Endodermal cell (in vitro differentiated cells): ENCODE results near the gene SMAD3. TPM values are rescaled to one million over a fixed set of nuclear protein-coding genes. Genes with fewer than 3 reads are reported as not detected.

Source experiments
- DNase-seq: peaks from one replicate; pipeline ENCODE4 v3.0.0-alpha.2; 2017
- H3K27ac ChIP-seq: 2 replicates; pipeline ENCODE4 v1.5.1; 2013; ENCODE audit warnings: mild to moderate bottlenecking, low read depth, low read length, moderate library complexity
- H3K27me3 ChIP-seq: 2 replicates; pipeline ENCODE4 v1.6.1; 2013; ENCODE audit warnings: mild to moderate bottlenecking, low read length, moderate library complexity; ENCODE audit not compliant: insufficient read depth, control insufficient read depth, poor library complexity, severe bottlenecking
- H3K36me3 ChIP-seq: 2 replicates; pipeline ENCODE4 v1.7.0; 2013; ENCODE audit warnings: mild to moderate bottlenecking, low read length, moderate library complexity; ENCODE audit not compliant: control insufficient read depth, insufficient read depth
- H3K4me1 ChIP-seq: one replicate; pipeline ENCODE4 v1.7.0; 2013; ENCODE audit warnings: low read length; ENCODE audit not compliant: control insufficient read depth, insufficient read depth
- H3K4me3 ChIP-seq: 2 replicates; pipeline ENCODE4 v1.5.1; 2013; ENCODE audit warnings: mild to moderate bottlenecking, low read length, moderate library complexity
- H3K9ac ChIP-seq: 2 replicates; pipeline ENCODE4 v1.6.1; 2013; ENCODE audit warnings: mild to moderate bottlenecking, low read length, moderate library complexity; ENCODE audit not compliant: poor library complexity, severe bottlenecking; ENCODE audit errors: extremely low read depth
- H3K9me3 ChIP-seq: 2 replicates; pipeline ENCODE4 v1.6.1; 2013; ENCODE audit warnings: mild to moderate bottlenecking, low read length, moderate library complexity; ENCODE audit not compliant: control insufficient read depth
- H3K27ac Mint-ChIP-seq: 2 replicates; pipeline ENCODE4 v1.8.0; 2020; ENCODE audit warnings: mixed read lengths
- H3K27me3 Mint-ChIP-seq: 2 replicates; pipeline ENCODE4 v1.8.0; 2021; ENCODE audit warnings: mild to moderate bottlenecking, mixed read lengths; ENCODE audit not compliant: insufficient read depth
- H3K36me3 Mint-ChIP-seq: 2 replicates; pipeline ENCODE4 v1.8.0; 2020; ENCODE audit warnings: low read depth, mixed read lengths
- H3K4me1 Mint-ChIP-seq: 2 replicates; pipeline ENCODE4 v1.8.0; 2020; ENCODE audit warnings: mixed read lengths
- H3K4me3 Mint-ChIP-seq: 2 replicates; pipeline ENCODE4 v1.8.0; 2020; ENCODE audit warnings: mild to moderate bottlenecking, moderate library complexity, mixed read lengths
- H3K9me3 Mint-ChIP-seq: 2 replicates; pipeline ENCODE4 v1.8.0; 2020; ENCODE audit warnings: mild to moderate bottlenecking, mixed read lengths
- WGBS, 2 experiments: methylation state at CpG; one replicate each; pipeline versions ENCODE4 v1.1.5 to v1.1.7; 2013; ENCODE audit warnings: missing lambda C conversion rate in 2 of 2, mixed read lengths in 1 of 2; ENCODE audit not compliant: insufficient coverage in 1 of 2, insufficient read length in 1 of 2; 5-methylcytosine and 5-hydroxymethylcytosine counted together
- total RNA-seq, 2 donors: library from RNA; stranded (reverse); fragmentation: NEBNext Ultra II Directional in 1 of 2; extraction: Animal tissue kit (Norgen Biotek cat#: 25700) in 1 of 2; gene quantifications; 2 replicates in 1 of 2; 3 replicates in 1 of 2; pipeline ENCODE4 v1.2.1, GENCODE V29; 2021
- TF ChIP-seq, protein P1 (sequence below): fragments of 200-600 bp; sonication (generic); conservative IDR thresholded peaks from 2 replicates; pipeline ENCODE4 v1.5.0; 2021; ENCODE audit warnings: antibody characterized with exemption, mild to moderate bottlenecking

Gene SMAD3
- total RNA-seq, 2 donors from 2014 or later = 7.8 to 9.6 TPM

DNA sequence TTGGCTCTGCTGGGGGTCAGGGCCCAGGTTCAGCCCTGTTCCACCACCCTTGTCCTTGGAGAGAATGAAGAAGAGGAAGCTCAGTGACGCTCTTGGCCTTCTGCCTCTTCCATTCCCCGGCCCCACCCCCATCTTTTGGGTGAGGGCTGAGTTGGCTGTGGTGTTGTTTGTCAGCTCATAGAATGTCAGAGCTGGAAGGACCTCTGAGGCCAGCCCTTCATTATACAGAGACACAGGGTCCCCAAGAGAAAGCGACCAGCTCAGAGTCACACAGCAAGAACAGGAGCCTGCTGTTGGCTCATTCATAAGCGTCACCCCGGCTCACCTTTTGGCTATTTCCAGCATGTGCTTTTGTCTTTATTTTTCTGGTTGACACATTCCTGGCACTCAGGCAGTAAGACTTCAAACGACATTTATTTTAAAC, 120.8 kb downstream of the SMAD3 start:
- Histone ChIP-seq H3K9me3 (no peaks in the 10 kb centered on the region), H3K4me3 (no peak overlapping the region), H3K27ac (no peak overlapping the region), H3K4me1 (no peaks in the 10 kb centered on the region), H3K36me3 (peaks cover 63% of the 10 kb centered on the region), H3K9ac (no peak overlapping the region), H3K27me3 (no peaks in the 10 kb centered on the region)
- Mint-ChIP-seq H3K27ac (no peak overlapping the region), H3K4me1 (no peaks in the 10 kb centered on the region), H3K36me3 (peaks cover 1% of the 10 kb centered on the region), H3K4me3 (no peak overlapping the region), H3K9me3 (no peaks in the 10 kb centered on the region), H3K27me3 (no peaks in the 10 kb centered on the region)
- WGBS, 2 experiments = 93 to 95% methylated on average over 3 to 5 of the region's 6 CpGs
- no peak for DNase-seq
- TF ChIP-seq, protein P1, sequence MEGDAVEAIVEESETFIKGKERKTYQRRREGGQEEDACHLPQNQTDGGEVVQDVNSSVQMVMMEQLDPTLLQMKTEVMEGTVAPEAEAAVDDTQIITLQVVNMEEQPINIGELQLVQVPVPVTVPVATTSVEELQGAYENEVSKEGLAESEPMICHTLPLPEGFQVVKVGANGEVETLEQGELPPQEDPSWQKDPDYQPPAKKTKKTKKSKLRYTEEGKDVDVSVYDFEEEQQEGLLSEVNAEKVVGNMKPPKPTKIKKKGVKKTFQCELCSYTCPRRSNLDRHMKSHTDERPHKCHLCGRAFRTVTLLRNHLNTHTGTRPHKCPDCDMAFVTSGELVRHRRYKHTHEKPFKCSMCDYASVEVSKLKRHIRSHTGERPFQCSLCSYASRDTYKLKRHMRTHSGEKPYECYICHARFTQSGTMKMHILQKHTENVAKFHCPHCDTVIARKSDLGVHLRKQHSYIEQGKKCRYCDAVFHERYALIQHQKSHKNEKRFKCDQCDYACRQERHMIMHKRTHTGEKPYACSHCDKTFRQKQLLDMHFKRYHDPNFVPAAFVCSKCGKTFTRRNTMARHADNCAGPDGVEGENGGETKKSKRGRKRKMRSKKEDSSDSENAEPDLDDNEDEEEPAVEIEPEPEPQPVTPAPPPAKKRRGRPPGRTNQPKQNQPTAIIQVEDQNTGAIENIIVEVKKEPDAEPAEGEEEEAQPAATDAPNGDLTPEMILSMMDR = no peak

DNA sequence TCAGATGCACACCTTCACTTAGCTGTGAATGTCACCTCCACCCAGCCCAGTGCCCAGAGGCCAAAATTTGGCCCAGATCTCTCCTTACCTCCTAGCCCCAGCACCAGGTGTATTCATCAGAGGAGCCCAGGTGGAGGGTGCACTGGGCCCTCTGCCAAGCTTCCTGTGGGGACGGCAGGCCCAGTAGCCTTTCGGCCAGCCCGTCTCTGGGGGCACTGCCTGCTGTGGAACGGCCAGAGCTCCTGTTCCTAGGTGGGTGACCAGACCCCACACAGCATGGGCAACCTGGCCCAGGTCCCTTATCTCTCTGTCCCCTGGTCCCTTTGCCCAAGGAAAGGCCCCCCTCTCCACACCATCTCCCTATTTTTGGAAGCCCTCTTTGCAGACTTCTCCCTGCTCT, 121.3 kb downstream of the SMAD3 start:
- no peak overlapping the region for H3K27ac ChIP-seq
- no peak overlapping the region for H3K9ac ChIP-seq
- no peaks in the 10 kb centered on the region for H3K9me3 ChIP-seq
- no peak overlapping the region for H3K4me3 Mint-ChIP-seq
- WGBS, 2 experiments = 95 to 100% methylated on average over 1 to 4 of the region's 4 CpGs
- peaks cover 1% of the 10 kb centered on the region for H3K36me3 Mint-ChIP-seq
- no peaks in the 10 kb centered on the region for H3K27me3 ChIP-seq
- H3K36me3 ChIP-seq = peaks cover 65% of the 10 kb centered on the region
- no peak for DNase-seq
- no peak overlapping the region for H3K4me3 ChIP-seq
- H3K4me1 ChIP-seq = no peaks in the 10 kb centered on the region
- H3K4me1 Mint-ChIP-seq = no peaks in the 10 kb centered on the region
- no peaks in the 10 kb centered on the region for H3K9me3 Mint-ChIP-seq
- TF ChIP-seq, protein P1 = no peak
- H3K27ac Mint-ChIP-seq = no peak overlapping the region
- no peaks in the 10 kb centered on the region for H3K27me3 Mint-ChIP-seq

GRCh38 chr15:67187351-67187854, 122.0 kb downstream of the SMAD3 start:
- Mint-ChIP-seq H3K27ac (no peak overlapping the region), H3K27me3 (no peaks in the 10 kb centered on the region), H3K9me3 (no peaks in the 10 kb centered on the region), H3K4me3 (no peak overlapping the region), H3K36me3 (peaks cover 1% of the 10 kb centered on the region), H3K4me1 (no peaks in the 10 kb centered on the region)
- Histone ChIP-seq H3K27ac (no peak overlapping the region), H3K4me3 (no peak overlapping the region), H3K36me3 (peaks cover 66% of the 10 kb centered on the region), H3K27me3 (no peaks in the 10 kb centered on the region), H3K9ac (no peak overlapping the region), H3K9me3 (no peaks in the 10 kb centered on the region), H3K4me1 (no peaks in the 10 kb centered on the region)
- TF ChIP-seq, protein P1 = no peak
- DNase-seq = no peak
- 96 to 97% methylated on average over 10 to 12 of the region's 12 CpGs for WGBS, 2 experiments
